Loucy (cell line): ENCODE measurements around the gene SOAT2.

ENCODE experiments used
- EZH2phosphoT487 ChIP-seq: fragments of 200-600 bp; IDR thresholded peaks from 2 replicates; pipeline ENCODE4 v1.6.1; 2018; ENCODE audit warnings: antibody characterized with exemption, mild to moderate bottlenecking, moderate library complexity, borderline replicate concordance
- TF ChIP-seq, protein P1 (sequence below): fragments of 200-600 bp; sonication (generic); conservative IDR thresholded peaks from 2 replicates; pipeline ENCODE4 v1.5.1; 2014; ENCODE audit warnings: mild to moderate bottlenecking, antibody characterized with exemption, low read length

DNA sequence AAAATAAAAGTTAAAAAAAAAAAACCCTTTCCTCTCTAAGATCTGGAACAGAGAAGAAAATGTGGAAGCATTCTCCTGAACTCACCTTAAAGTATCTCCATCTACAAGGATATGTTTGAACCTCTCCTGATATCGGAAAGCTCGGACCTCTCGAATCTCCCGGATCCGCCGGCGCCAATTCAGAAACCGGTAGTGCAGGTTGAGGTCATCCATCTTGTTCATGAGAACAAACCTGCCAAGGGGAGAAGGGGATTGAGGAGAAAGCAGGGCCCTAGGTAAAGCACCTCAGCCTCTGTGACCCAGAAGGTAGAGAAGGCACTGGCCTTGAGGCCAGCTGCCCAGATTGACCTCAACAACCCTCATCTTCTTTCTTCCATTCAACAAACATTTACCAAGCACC, 26.3 kb upstream of the SOAT2 start:
- TF ChIP-seq, protein P1, sequence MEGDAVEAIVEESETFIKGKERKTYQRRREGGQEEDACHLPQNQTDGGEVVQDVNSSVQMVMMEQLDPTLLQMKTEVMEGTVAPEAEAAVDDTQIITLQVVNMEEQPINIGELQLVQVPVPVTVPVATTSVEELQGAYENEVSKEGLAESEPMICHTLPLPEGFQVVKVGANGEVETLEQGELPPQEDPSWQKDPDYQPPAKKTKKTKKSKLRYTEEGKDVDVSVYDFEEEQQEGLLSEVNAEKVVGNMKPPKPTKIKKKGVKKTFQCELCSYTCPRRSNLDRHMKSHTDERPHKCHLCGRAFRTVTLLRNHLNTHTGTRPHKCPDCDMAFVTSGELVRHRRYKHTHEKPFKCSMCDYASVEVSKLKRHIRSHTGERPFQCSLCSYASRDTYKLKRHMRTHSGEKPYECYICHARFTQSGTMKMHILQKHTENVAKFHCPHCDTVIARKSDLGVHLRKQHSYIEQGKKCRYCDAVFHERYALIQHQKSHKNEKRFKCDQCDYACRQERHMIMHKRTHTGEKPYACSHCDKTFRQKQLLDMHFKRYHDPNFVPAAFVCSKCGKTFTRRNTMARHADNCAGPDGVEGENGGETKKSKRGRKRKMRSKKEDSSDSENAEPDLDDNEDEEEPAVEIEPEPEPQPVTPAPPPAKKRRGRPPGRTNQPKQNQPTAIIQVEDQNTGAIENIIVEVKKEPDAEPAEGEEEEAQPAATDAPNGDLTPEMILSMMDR = no peak
- no peak for TF ChIP-seq EZH2phosphoT487
